ENCODE data around the gene HELZ. TPM values are rescaled to one million over a fixed set of nuclear protein-coding genes. Genes with fewer than 3 reads are reported as not detected.

The HELZ gene
- total and polyA plus RNA-seq, 2 experiments from 2014 or later = 32.7 to 77.2 TPM

GRCh38 chr17:67165201-67165600, 79.8 kb downstream of the HELZ start:
- Histone ChIP-seq H3K4me1 (ENCODE audit: insufficient read depth) (no peaks in the 10 kb centered on the region), H3K27ac (no peak overlapping the region), H3K36me3 (replicated peaks; ENCODE audit: insufficient read depth, low read depth) (peaks cover 8% of the 10 kb centered on the region), H3K4me2 (no peak overlapping the region), H3K9me3 (ENCODE audit: low read depth) (no peaks in the 10 kb centered on the region), H4K20me1 (ENCODE audit: insufficient read depth, poor library complexity, severe bottlenecking) (no peaks in the 10 kb centered on the region), H2AFZ (no peak overlapping the region), H3K4me3 (no peak overlapping the region), H3K79me2 (peaks cover 4% of the 10 kb centered on the region), H3K9me2 (replicated peaks; ENCODE audit: insufficient read depth) (no peaks in the 10 kb centered on the region), H3K27me3 (no peaks in the 10 kb centered on the region)
- no peak for TF ChIP-seq EZH2 (IDR thresholded peaks at IDR 0.05; ENCODE audit: borderline replicate concordance)
- TF ChIP-seq EZH2phosphoT487 (IDR thresholded peaks at IDR 0.05; ENCODE audit: low read depth, severe bottlenecking, unreplicated experiment) = no peak
- no peak for TF ChIP-seq CTCF (IDR thresholded peaks at IDR 0.05; ENCODE audit: poor library complexity)
- no peak for DNase-seq (ENCODE audit: low spot score)
- WGBS (ENCODE audit: low lambda C conversion rate, missing lambda C conversion rate) = 71% methylated on average over 6 of the region's 6 CpGs

GRCh38 chr17:67164302-67164701, 80.7 kb downstream of the HELZ start:
- Histone ChIP-seq H2AFZ (no peak overlapping the region), H3K9me3 (ENCODE audit: low read depth) (no peaks in the 10 kb centered on the region), H3K4me3 (no peak overlapping the region), H3K36me3 (replicated peaks; ENCODE audit: insufficient read depth, low read depth) (peaks cover 8% of the 10 kb centered on the region), H4K20me1 (ENCODE audit: insufficient read depth, poor library complexity, severe bottlenecking) (no peaks in the 10 kb centered on the region), H3K27me3 (no peaks in the 10 kb centered on the region), H3K4me2 (no peak overlapping the region), H3K4me1 (ENCODE audit: insufficient read depth) (no peaks in the 10 kb centered on the region), H3K27ac (no peak overlapping the region), H3K79me2 (peaks cover 4% of the 10 kb centered on the region), H3K9me2 (replicated peaks; ENCODE audit: insufficient read depth) (no peaks in the 10 kb centered on the region)
- DNase-seq (ENCODE audit: low spot score) = no peak
- no peak for TF ChIP-seq CTCF (IDR thresholded peaks at IDR 0.05; ENCODE audit: poor library complexity)
- TF ChIP-seq EZH2phosphoT487 (IDR thresholded peaks at IDR 0.05; ENCODE audit: low read depth, severe bottlenecking, unreplicated experiment) = no peak
- TF ChIP-seq EZH2 (IDR thresholded peaks at IDR 0.05; ENCODE audit: borderline replicate concordance) = no peak
- 88% methylated on average over 2 of the region's 2 CpGs for WGBS (ENCODE audit: low lambda C conversion rate, missing lambda C conversion rate)

GRCh38 chr17:67162771-67163170, 82.2 kb downstream of the HELZ start:
- Histone ChIP-seq H3K79me2 (peaks cover 4% of the 10 kb centered on the region), H2AFZ (no peak overlapping the region), H3K9me2 (replicated peaks; ENCODE audit: insufficient read depth) (no peaks in the 10 kb centered on the region), H3K27ac (no peak overlapping the region), H3K9me3 (ENCODE audit: low read depth) (no peaks in the 10 kb centered on the region), H3K4me2 (no peak overlapping the region), H3K36me3 (replicated peaks; ENCODE audit: insufficient read depth, low read depth) (peaks cover 8% of the 10 kb centered on the region), H4K20me1 (ENCODE audit: insufficient read depth, poor library complexity, severe bottlenecking) (no peaks in the 10 kb centered on the region), H3K27me3 (no peaks in the 10 kb centered on the region), H3K4me3 (no peak overlapping the region), H3K4me1 (ENCODE audit: insufficient read depth) (no peaks in the 10 kb centered on the region)
- no peak for DNase-seq (ENCODE audit: low spot score)
- no peak for TF ChIP-seq EZH2phosphoT487 (IDR thresholded peaks at IDR 0.05; ENCODE audit: low read depth, severe bottlenecking, unreplicated experiment)
- no peak for TF ChIP-seq EZH2 (IDR thresholded peaks at IDR 0.05; ENCODE audit: borderline replicate concordance)
- no peak for TF ChIP-seq CTCF (IDR thresholded peaks at IDR 0.05; ENCODE audit: poor library complexity)

GRCh38 chr17:67161573-67161972, 83.4 kb downstream of the HELZ start:
- H3K27me3 ChIP-seq = no peaks in the 10 kb centered on the region
- H2AFZ ChIP-seq = no peak overlapping the region
- H3K4me1 ChIP-seq (ENCODE audit: insufficient read depth) = no peaks in the 10 kb centered on the region
- 93% methylated on average over 3 of the region's 3 CpGs for WGBS (ENCODE audit: low lambda C conversion rate, missing lambda C conversion rate)
- H3K36me3 ChIP-seq (replicated peaks; ENCODE audit: insufficient read depth, low read depth) = peaks cover 8% of the 10 kb centered on the region
- peaks cover 4% of the 10 kb centered on the region for H3K79me2 ChIP-seq
- TF ChIP-seq EZH2 (IDR thresholded peaks at IDR 0.05; ENCODE audit: borderline replicate concordance) = no peak
- TF ChIP-seq EZH2phosphoT487 (IDR thresholded peaks at IDR 0.05; ENCODE audit: low read depth, severe bottlenecking, unreplicated experiment) = no peak
- TF ChIP-seq CTCF (IDR thresholded peaks at IDR 0.05; ENCODE audit: poor library complexity) = no peak
- H4K20me1 ChIP-seq (ENCODE audit: insufficient read depth, poor library complexity, severe bottlenecking) = no peaks in the 10 kb centered on the region
- H3K4me3 ChIP-seq = no peak overlapping the region
- H3K4me2 ChIP-seq = no peak overlapping the region
- no peaks in the 10 kb centered on the region for H3K9me3 ChIP-seq (ENCODE audit: low read depth)
- no peaks in the 10 kb centered on the region for H3K9me2 ChIP-seq (replicated peaks; ENCODE audit: insufficient read depth)
- DNase-seq (ENCODE audit: low spot score) = no peak
- H3K27ac ChIP-seq = no peak overlapping the region
